Osteoblast (primary cell): ENCODE data around the gene XPOT. TPM values are rescaled to one million over a fixed set of nuclear protein-coding genes. Genes with fewer than 3 reads are reported as not detected.

Source experiments
- DNase-seq: peaks from one replicate; pipeline ENCODE4 v3.0.0; 2011; ENCODE audit warnings: low spot score, mixed read lengths; ENCODE audit not compliant: insufficient read length; ENCODE audit errors: missing footprints
- H2AFZ ChIP-seq: 2 replicates; pipeline ENCODE4 v1.6.0; 2011; ENCODE audit warnings: mild to moderate bottlenecking, low read length
- H3K27ac ChIP-seq: 2 replicates; pipeline ENCODE4 v1.5.1; 2011; ENCODE audit warnings: mild to moderate bottlenecking, low read depth, low read length, moderate library complexity
- H3K27me3 ChIP-seq: 2 replicates; pipeline ENCODE4 v1.6.0; 2012; ENCODE audit warnings: mild to moderate bottlenecking, control low read depth, inconsistent platforms, low read length, moderate library complexity; ENCODE audit not compliant: insufficient read depth
- H3K36me3 ChIP-seq: 2 replicates; pipeline ENCODE4 v1.5.1; 2011; ENCODE audit warnings: mild to moderate bottlenecking, low read length, control low read depth, moderate library complexity; ENCODE audit not compliant: insufficient read depth
- H3K4me1 ChIP-seq: 2 replicates; pipeline ENCODE4 v1.5.1; 2011; ENCODE audit warnings: mild to moderate bottlenecking, low read length, control low read depth, moderate library complexity; ENCODE audit not compliant: insufficient read depth
- H3K4me2 ChIP-seq: 2 replicates; pipeline ENCODE4 v1.6.0; 2011; ENCODE audit warnings: mild to moderate bottlenecking, low read length; ENCODE audit not compliant: insufficient read depth
- H3K4me3 ChIP-seq: fragments of 200-600 bp; sonication (generic); 3 replicates; pipeline ENCODE4 v1.5.1; 2012; ENCODE audit warnings: mild to moderate bottlenecking, low read length, inconsistent platforms; ENCODE audit not compliant: insufficient read depth
- H3K79me2 ChIP-seq: 2 replicates; pipeline ENCODE4 v1.6.0; 2012; ENCODE audit warnings: mild to moderate bottlenecking, low read length, control low read depth, inconsistent platforms; ENCODE audit not compliant: insufficient read depth
- H3K9me3 ChIP-seq: 2 replicates; pipeline ENCODE4 v1.5.1; 2011; ENCODE audit warnings: low read depth, low read length, control low read depth
- H4K20me1 ChIP-seq: 2 replicates; pipeline ENCODE4 v1.6.0; 2012; ENCODE audit warnings: mild to moderate bottlenecking, low read length, control low read depth; ENCODE audit not compliant: insufficient read depth
- total RNA-seq: library from RNA; depleted of rRNA; stranded (reverse); fragments of >200 nt; gene quantifications from 2 replicates; pipeline ENCODE4 v1.2.3, GENCODE V29; 2012
- TF ChIP-seq, protein P1 (sequence below): IDR thresholded peaks from 2 replicates; pipeline ENCODE4 v1.5.1; 2011; ENCODE audit warnings: mild to moderate bottlenecking, low read depth, low read length, moderate library complexity; ENCODE audit errors: extremely low read depth

XPOT gene
- total RNA-seq, 1 donor = 217 TPM

DNA sequence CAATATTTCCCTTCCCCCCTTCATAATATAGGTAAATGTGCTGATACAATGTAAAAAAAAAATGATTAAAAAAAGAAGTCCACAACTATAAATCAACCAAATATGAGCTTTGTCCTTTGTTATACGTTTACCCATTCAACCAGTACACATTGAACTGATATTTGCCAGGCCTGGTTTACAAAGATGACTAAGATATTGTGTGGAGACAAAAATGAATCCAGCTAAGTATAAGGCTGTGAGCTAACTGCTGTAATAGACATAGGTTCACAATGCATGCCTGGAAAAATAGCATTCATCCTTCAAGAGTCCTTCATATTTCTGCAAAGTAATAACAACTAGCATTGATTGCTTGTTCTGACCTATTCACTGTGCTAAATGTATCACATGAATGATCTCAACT lies 20.5 kb upstream of the XPOT start:
- Histone ChIP-seq H3K4me3 (no peak overlapping the region), H3K79me2 (no peaks in the 10 kb centered on the region), H3K4me1 (peaks cover 12% of the 10 kb centered on the region), H3K36me3 (no peaks in the 10 kb centered on the region), H3K4me2 (no peak overlapping the region), H3K9me3 (no peaks in the 10 kb centered on the region), H4K20me1 (no peaks in the 10 kb centered on the region), H3K27me3 (no peaks in the 10 kb centered on the region), H3K27ac (no peak overlapping the region), H2AFZ (peak overlapping the region; percentile 37)
- TF ChIP-seq, protein P1, sequence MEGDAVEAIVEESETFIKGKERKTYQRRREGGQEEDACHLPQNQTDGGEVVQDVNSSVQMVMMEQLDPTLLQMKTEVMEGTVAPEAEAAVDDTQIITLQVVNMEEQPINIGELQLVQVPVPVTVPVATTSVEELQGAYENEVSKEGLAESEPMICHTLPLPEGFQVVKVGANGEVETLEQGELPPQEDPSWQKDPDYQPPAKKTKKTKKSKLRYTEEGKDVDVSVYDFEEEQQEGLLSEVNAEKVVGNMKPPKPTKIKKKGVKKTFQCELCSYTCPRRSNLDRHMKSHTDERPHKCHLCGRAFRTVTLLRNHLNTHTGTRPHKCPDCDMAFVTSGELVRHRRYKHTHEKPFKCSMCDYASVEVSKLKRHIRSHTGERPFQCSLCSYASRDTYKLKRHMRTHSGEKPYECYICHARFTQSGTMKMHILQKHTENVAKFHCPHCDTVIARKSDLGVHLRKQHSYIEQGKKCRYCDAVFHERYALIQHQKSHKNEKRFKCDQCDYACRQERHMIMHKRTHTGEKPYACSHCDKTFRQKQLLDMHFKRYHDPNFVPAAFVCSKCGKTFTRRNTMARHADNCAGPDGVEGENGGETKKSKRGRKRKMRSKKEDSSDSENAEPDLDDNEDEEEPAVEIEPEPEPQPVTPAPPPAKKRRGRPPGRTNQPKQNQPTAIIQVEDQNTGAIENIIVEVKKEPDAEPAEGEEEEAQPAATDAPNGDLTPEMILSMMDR = no peak
- DNase-seq = peak; percentile 51

DNA sequence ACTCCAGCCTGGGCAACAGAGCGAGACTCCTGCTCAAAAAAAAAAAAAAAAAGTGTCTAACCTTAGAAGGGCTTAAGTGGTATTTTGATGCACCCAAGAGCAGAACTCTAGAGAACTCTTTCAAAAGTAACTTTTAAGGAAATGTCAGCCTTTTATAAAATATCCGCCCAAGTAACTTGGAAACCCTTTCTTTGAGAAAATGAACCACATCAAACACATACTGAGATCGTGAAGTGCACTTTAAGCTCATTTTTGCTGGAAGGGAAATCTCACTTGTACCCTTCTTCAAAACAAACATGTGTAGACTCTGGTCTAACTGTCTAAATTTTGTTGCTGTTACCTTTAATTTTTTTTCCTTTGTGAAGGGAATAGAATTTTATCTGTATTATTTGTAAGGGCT lies 19.2 kb upstream of the XPOT start:
- Histone ChIP-seq H3K4me1 (peaks cover 12% of the 10 kb centered on the region), H3K4me3 (no peak overlapping the region), H4K20me1 (no peaks in the 10 kb centered on the region), H3K27me3 (no peaks in the 10 kb centered on the region), H2AFZ (peak overlapping the region; percentile 25), H3K4me2 (peak overlapping the region; percentile 50), H3K27ac (peak overlapping the region; percentile 49), H3K36me3 (no peaks in the 10 kb centered on the region), H3K79me2 (no peaks in the 10 kb centered on the region), H3K9me3 (no peaks in the 10 kb centered on the region)
- peak; percentile 48 for DNase-seq
- TF ChIP-seq, protein P1 = no peak

DNA sequence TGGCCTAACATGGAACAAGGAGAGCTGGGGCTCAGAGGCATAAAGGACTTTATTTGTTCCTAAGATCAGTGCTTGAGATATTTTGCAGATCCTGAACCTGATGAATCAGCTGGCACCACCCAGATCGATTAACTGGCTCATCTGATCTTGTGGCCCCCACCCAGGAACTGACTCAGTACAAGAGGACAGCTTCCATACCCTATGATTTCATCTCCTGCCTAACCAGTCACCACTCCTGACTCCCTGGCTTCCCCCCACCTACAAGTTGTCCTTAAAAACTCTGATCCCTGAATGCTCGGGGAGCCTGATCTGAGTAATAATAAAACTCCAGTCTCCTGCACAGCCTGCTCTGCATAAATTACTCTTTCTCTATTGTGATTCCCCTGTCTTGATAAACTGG lies 18.7 kb upstream of the XPOT start:
- Histone ChIP-seq H3K4me1 (peaks cover 12% of the 10 kb centered on the region), H2AFZ (peak overlapping the region; percentile 25), H4K20me1 (no peaks in the 10 kb centered on the region), H3K79me2 (no peaks in the 10 kb centered on the region), H3K36me3 (no peaks in the 10 kb centered on the region), H3K9me3 (no peaks in the 10 kb centered on the region), H3K27ac (peak overlapping the region; percentile 49), H3K4me2 (peak overlapping the region; percentile 50), H3K4me3 (no peak overlapping the region), H3K27me3 (no peaks in the 10 kb centered on the region)
- DNase-seq = peak; percentile 91
- TF ChIP-seq, protein P1 = no peak

DNA sequence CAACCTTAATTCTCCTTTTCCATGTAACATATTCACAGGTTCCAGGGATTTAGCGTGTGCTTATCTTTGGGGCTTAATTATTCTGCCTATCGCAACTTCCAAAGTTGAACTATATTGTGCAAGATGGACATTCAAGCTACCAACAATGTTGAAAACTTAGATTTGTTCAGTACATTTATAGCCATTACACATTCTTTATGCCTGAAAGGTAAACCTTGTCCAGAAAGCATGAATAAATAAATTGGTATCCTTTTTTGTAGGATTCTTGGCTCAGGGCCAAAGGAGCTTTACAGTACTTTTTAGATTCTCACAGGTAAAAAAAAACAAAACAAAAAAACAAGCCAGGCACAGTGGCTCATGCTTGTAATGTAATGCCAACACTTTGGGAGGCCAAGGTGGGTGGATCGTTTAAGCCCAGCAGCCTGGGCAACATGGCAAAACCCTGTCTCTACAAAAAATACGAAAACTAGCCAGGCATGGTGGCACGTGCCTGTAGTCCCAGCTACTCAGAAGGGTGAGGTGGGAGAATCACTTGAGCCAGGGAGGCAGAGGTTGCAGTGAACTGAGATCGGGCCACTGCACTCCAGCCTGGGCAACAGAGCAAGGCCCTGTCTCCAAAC lies 16.9 kb upstream of the XPOT start:
- no peaks in the 10 kb centered on the region for H3K9me3 ChIP-seq
- peaks cover 12% of the 10 kb centered on the region for H3K4me1 ChIP-seq
- DNase-seq = no peak
- H2AFZ ChIP-seq = no peak overlapping the region
- no peak overlapping the region for H3K27ac ChIP-seq
- H4K20me1 ChIP-seq = no peaks in the 10 kb centered on the region
- TF ChIP-seq, protein P1 = no peak
- H3K4me3 ChIP-seq = no peak overlapping the region
- H3K4me2 ChIP-seq = no peak overlapping the region
- H3K36me3 ChIP-seq = no peaks in the 10 kb centered on the region
- no peaks in the 10 kb centered on the region for H3K79me2 ChIP-seq
- H3K27me3 ChIP-seq = no peaks in the 10 kb centered on the region
